HEK293 (cell line): ENCODE data around the gene RPL31.
"Not testable (repeated sequence)": the region's sequence is repeated elsewhere in the genome, so short reads cannot be mapped to it uniquely, and the experiment has no call there.

Experiments used
- CTCF ChIA-PET: fragments of 350-600 bp; formaldehyde crosslinking; extraction: SDS; loops from one replicate; lab custom pipeline; 2021; ENCODE audit warnings: antibody characterized with exemption; lab: Yijun Ruan, JAX
- POLR2A ChIA-PET: fragments of 300-600 bp; formaldehyde crosslinking; extraction: SDS; loops from one replicate; lab custom pipeline; 2020; ENCODE audit warnings: antibody characterized with exemption, inconsistent platforms; lab: Yijun Ruan, JAX
- H3K27ac ChIP-seq: fragments of 200-500 bp; sonication (Bioruptor generic); 2 replicates; pipeline ENCODE4 v1.5.1; 2014; ENCODE audit warnings: low read depth, low read length, control low read depth, inconsistent platforms; ENCODE audit errors: extremely low read depth
- H3K36me3 ChIP-seq, 2 experiments: fragments of 200-500 bp in 1 of 2; sonication (Bioruptor generic) in 1 of 2; 1 replicate in 1 of 2; 2 replicates in 1 of 2; pipeline ENCODE4 v1.5.1; 2014 to 2017; ENCODE audit warnings: inconsistent platforms in 2 of 2, low read length in 2 of 2; ENCODE audit not compliant: control insufficient read depth in 2 of 2, insufficient read depth in 1 of 2
- H3K4me1 ChIP-seq: fragments of 200-500 bp; sonication (Bioruptor generic); 2 replicates; pipeline ENCODE4 v1.5.1; 2014; ENCODE audit warnings: mild to moderate bottlenecking, low read length, inconsistent platforms; ENCODE audit not compliant: control insufficient read depth, insufficient read depth
- H3K4me3 ChIP-seq: 2 replicates; pipeline ENCODE4 v1.5.1; 2011; ENCODE audit warnings: low read depth, mild to moderate bottlenecking, control low read depth, low read length, moderate library complexity
- H3K9me3 ChIP-seq: fragments of 200-500 bp; sonication (Bioruptor generic); 2 replicates; pipeline ENCODE4 v1.5.1; 2014; ENCODE audit warnings: low read depth, low read length, inconsistent platforms; ENCODE audit not compliant: control insufficient read depth, insufficient read depth
- BCL11B ChIP-seq: fragments of 450-650 bp; formaldehyde crosslinking; IDR thresholded peaks from 2 replicates; pipeline ENCODE4 v1.5.1; 2016; ENCODE audit warnings: low read depth, missing biosample characterization, missing genetic modification characterization
- EGR2 ChIP-seq: fragments of 450-650 bp; formaldehyde crosslinking; IDR thresholded peaks from 2 replicates; pipeline ENCODE4 v1.5.1; 2016; ENCODE audit warnings: low read depth, missing biosample characterization, missing genetic modification characterization
- KLF10 ChIP-seq: fragments of 450-650 bp; IDR thresholded peaks from 2 replicates; pipeline ENCODE4 v1.5.1; 2018; ENCODE audit warnings: missing biosample characterization, mild to moderate bottlenecking, missing genetic modification characterization
- PRDM1 ChIP-seq: fragments of 450-650 bp; formaldehyde crosslinking; IDR thresholded peaks from 2 replicates; pipeline ENCODE4; 2016; ENCODE audit warnings: missing biosample characterization, missing genetic modification characterization
- ZBTB1 ChIP-seq: fragments of 450-650 bp; formaldehyde crosslinking; IDR thresholded peaks from 2 replicates; pipeline ENCODE4 v1.5.1; 2016; ENCODE audit warnings: missing biosample characterization, missing genetic modification characterization
- ZBTB20 ChIP-seq: fragments of 450-650 bp; formaldehyde crosslinking; IDR thresholded peaks from 2 replicates; pipeline ENCODE4 v1.5.1; 2016; ENCODE audit warnings: missing biosample characterization, missing genetic modification characterization
- ZBTB7A ChIP-seq: fragments of 450-650 bp; formaldehyde crosslinking; IDR thresholded peaks from 2 replicates; pipeline ENCODE4 v1.5.1; 2016; ENCODE audit warnings: low read depth, missing biosample characterization, missing genetic modification characterization
- ZIC2 ChIP-seq: fragments of 450-650 bp; formaldehyde crosslinking; IDR thresholded peaks from 2 replicates; pipeline ENCODE4 v1.5.1; 2016; ENCODE audit warnings: missing biosample characterization, missing genetic modification characterization
- ZNF146 ChIP-seq: fragments of 450-650 bp; formaldehyde crosslinking; IDR thresholded peaks from 2 replicates; pipeline ENCODE4 v1.5.1; 2016; ENCODE audit warnings: missing biosample characterization, missing genetic modification characterization
- ZNF18 ChIP-seq: fragments of 450-650 bp; formaldehyde crosslinking; IDR thresholded peaks from 2 replicates; pipeline ENCODE4 v1.5.1; 2016; ENCODE audit warnings: missing biosample characterization, missing genetic modification characterization
- ZNF184 ChIP-seq: fragments of 450-650 bp; IDR thresholded peaks from 2 replicates; pipeline ENCODE4 v1.5.1; 2018; ENCODE audit warnings: missing biosample characterization, mild to moderate bottlenecking, missing genetic modification characterization
- ZNF19 ChIP-seq: fragments of 450-650 bp; formaldehyde crosslinking; IDR thresholded peaks from 2 replicates; pipeline ENCODE4; 2016; ENCODE audit warnings: missing biosample characterization, missing genetic modification characterization, low read depth
- ZNF202 ChIP-seq: fragments of 450-650 bp; formaldehyde crosslinking; IDR thresholded peaks from 2 replicates; pipeline ENCODE4 v1.5.1; 2016; ENCODE audit warnings: missing biosample characterization, missing genetic modification characterization, borderline replicate concordance
- ZNF324 ChIP-seq: fragments of 450-650 bp; formaldehyde crosslinking; IDR thresholded peaks from 2 replicates; pipeline ENCODE4 v1.5.1; 2016; ENCODE audit warnings: missing biosample characterization, missing genetic modification characterization
- ZNF391 ChIP-seq: fragments of 450-650 bp; formaldehyde crosslinking; IDR thresholded peaks from 2 replicates; pipeline ENCODE4 v1.5.1; 2016; ENCODE audit warnings: low read depth, missing biosample characterization, missing genetic modification characterization, borderline replicate concordance
- ZNF398 ChIP-seq: fragments of 450-650 bp; formaldehyde crosslinking; IDR thresholded peaks from 2 replicates; pipeline ENCODE4 v1.5.1; 2017; ENCODE audit warnings: missing biosample characterization, missing genetic modification characterization
- ZNF404 ChIP-seq: fragments of 450-650 bp; formaldehyde crosslinking; IDR thresholded peaks from 2 replicates; pipeline ENCODE4 v1.5.1; 2017; ENCODE audit warnings: missing biosample characterization, missing genetic modification characterization
- ZNF514 ChIP-seq: fragments of 450-650 bp; formaldehyde crosslinking; IDR thresholded peaks from 2 replicates; pipeline ENCODE4 v1.5.1; 2016; ENCODE audit warnings: missing biosample characterization, missing genetic modification characterization
- ZNF621 ChIP-seq: fragments of 450-650 bp; formaldehyde crosslinking; IDR thresholded peaks from 2 replicates; pipeline ENCODE4 v1.5.1; 2017; ENCODE audit warnings: missing biosample characterization, missing genetic modification characterization
- ZNF830 ChIP-seq: fragments of 450-650 bp; IDR thresholded peaks from 2 replicates; pipeline ENCODE4 v1.5.0; 2018; ENCODE audit warnings: missing biosample characterization, missing genetic modification characterization, low read depth, mild to moderate bottlenecking, moderate library complexity
- ZNF843 ChIP-seq: fragments of 450-650 bp; formaldehyde crosslinking; IDR thresholded peaks from 2 replicates; pipeline ENCODE4 v1.5.1; 2016; ENCODE audit warnings: missing biosample characterization, missing genetic modification characterization
- TF ChIP-seq, protein P1 (sequence below): fragments of 450-650 bp; formaldehyde crosslinking; IDR thresholded peaks from 2 replicates; pipeline ENCODE4 v1.5.1; 2016; ENCODE audit warnings: missing biosample characterization, missing genetic modification characterization, low read depth

Gene RPL31

DNA sequence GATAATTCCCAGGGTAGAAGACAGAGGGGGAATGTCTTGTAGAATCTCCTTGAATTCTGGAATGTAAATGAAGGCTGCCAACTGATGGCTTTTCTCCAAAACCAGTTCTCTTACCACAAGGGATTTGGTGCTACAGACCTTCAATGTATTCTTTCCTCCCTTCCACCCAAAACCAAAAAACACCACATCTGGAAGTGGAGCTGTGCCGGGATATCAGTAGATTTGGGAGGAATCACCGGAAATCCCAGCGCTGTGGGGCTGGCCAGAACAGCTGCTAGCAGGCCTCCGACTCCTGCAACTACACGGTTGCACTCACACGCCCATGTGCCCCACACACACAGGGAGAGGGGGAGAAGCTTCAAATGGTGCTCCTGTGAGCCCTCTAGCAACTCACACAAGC lies 45.7 kb downstream of the RPL31 start (continued):
- no peak for TF ChIP-seq BCL11B
- TF ChIP-seq ZNF514 (tag by site-specific recombination): no peak

DNA sequence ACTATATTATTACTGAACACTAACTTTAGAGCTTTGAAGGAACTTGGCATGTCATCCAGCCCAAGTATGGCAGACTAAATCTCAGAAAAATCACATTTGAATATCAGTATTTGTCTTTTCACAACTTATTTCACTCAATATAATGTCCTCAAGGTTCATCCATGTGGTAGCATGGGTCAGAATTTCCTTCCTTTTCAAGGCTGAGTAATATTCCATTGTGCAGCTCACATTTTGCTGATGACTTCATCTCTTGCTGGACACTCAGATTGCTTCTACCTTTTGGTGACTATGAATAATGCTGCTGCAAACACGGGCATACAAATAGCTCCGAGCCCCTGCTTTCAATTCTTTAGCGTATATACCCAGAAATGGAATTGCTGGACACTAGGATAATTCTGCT lies 46.7 kb downstream of the RPL31 start:
- no peak overlapping the region for H3K27ac ChIP-seq
- peaks cover 0 to 16% of the 10 kb centered on the region in 2 experiments; a peak in 2 of 3 replicates for H3K36me3 ChIP-seq
- H3K9me3 ChIP-seq: no peaks in the 10 kb centered on the region
- POLR2A ChIA-PET: no interaction called here
- no peak for TF ChIP-seq EGR2 (tag by site-specific recombination)
- TF ChIP-seq ZNF146: peak; percentile 83
- TF ChIP-seq ZNF398 (tag by site-specific recombination): no peak
- H3K4me1 ChIP-seq: no peaks in the 10 kb centered on the region
- CTCF ChIA-PET: interaction anchor here (0.6 kb wide), 1 partner anchor 13 kb away, joined by 3 read pairs; no protein-coding TSS in a partner anchor
- H3K4me3 ChIP-seq: no peak overlapping the region

GRCh38 chr2:101050886-101051285 lies 48.8 kb downstream of the RPL31 start:
- H3K9me3 ChIP-seq, H3K4me3 ChIP-seq, H3K4me1 ChIP-seq, H3K27ac ChIP-seq, POLR2A ChIA-PET: not testable (repeated sequence)
- peak; percentile 69; the same call in 1 of the 2 replicates for TF ChIP-seq ZNF146
- H3K36me3 ChIP-seq: peaks cover 0 to 22% of the 10 kb centered on the region in 2 experiments; a peak in 2 of 3 replicates
- CTCF ChIA-PET: interaction anchor here (0.9 to 1.2 kb wide), 4 partner anchors 13 to 138 kb away, joined by 3 to 6 read pairs (median 5); no protein-coding TSS in a partner anchor

GRCh38 chr2:101052147-101052546 lies 50.1 kb downstream of the RPL31 start:
- H3K27ac ChIP-seq: no peak overlapping the region
- no peaks in the 10 kb centered on the region for H3K4me1 ChIP-seq
- POLR2A ChIA-PET: no interaction called here
- no peak overlapping the region for H3K4me3 ChIP-seq
- TF ChIP-seq ZNF202 (tag by site-specific recombination): no peak
- no peak for TF ChIP-seq ZNF18 (tag by site-specific recombination)
- no peak for TF ChIP-seq ZNF324 (tag by site-specific recombination)
- no peak for TF ChIP-seq ZNF391
- TF ChIP-seq, protein P1, sequence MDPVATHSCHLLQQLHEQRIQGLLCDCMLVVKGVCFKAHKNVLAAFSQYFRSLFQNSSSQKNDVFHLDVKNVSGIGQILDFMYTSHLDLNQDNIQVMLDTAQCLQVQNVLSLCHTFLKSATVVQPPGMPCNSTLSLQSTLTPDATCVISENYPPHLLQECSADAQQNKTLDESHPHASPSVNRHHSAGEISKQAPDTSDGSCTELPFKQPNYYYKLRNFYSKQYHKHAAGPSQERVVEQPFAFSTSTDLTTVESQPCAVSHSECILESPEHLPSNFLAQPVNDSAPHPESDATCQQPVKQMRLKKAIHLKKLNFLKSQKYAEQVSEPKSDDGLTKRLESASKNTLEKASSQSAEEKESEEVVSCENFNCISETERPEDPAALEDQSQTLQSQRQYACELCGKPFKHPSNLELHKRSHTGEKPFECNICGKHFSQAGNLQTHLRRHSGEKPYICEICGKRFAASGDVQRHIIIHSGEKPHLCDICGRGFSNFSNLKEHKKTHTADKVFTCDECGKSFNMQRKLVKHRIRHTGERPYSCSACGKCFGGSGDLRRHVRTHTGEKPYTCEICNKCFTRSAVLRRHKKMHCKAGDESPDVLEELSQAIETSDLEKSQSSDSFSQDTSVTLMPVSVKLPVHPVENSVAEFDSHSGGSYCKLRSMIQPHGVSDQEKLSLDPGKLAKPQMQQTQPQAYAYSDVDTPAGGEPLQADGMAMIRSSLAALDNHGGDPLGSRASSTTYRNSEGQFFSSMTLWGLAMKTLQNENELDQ (tag by site-specific recombination): no peak
- TF ChIP-seq ZNF404 (tag by site-specific recombination): no peak
- no peak for TF ChIP-seq ZNF621 (tag by site-specific recombination)
- no peak for TF ChIP-seq ZBTB7A (tag by site-specific recombination)
- no peak for TF ChIP-seq ZBTB20 (tag by site-specific recombination)
- no peak for TF ChIP-seq ZNF19
- TF ChIP-seq ZBTB1 (tag by site-specific recombination): no peak
- TF ChIP-seq ZNF830 (tag by site-specific recombination): no peak
- no peak for TF ChIP-seq ZNF184 (tag by site-specific recombination)
- no peak for TF ChIP-seq ZNF843 (tag by site-specific recombination)
- no peak for TF ChIP-seq PRDM1 (tag by site-specific recombination)
- no peak for TF ChIP-seq KLF10 (tag by site-specific recombination)
- no peak for TF ChIP-seq ZIC2 (tag by site-specific recombination)
- TF ChIP-seq, all 188 proteins: peak for 0
- CTCF ChIA-PET: interaction anchor here (0.6 to 1.0 kb wide), 3 partner anchors 12 to 136 kb away, joined by 3 to 5 read pairs (median 3); no protein-coding TSS in a partner anchor
- H3K9me3 ChIP-seq: no peaks in the 10 kb centered on the region
- H3K36me3 ChIP-seq: peaks cover 0 to 22% of the 10 kb centered on the region in 2 experiments; a peak in 2 of 3 replicates
